NT2/D1 (cell line): ENCODE data around the gene ZNF710.

Experiments used
- SUZ12 ChIP-seq: IDR thresholded peaks from 2 replicates; pipeline ENCODE4 v1.6.1; 2011; ENCODE audit not compliant: insufficient read length, insufficient read depth; ENCODE audit errors: extremely low read depth
- YY1 ChIP-seq: IDR thresholded peaks from 2 replicates; pipeline ENCODE4 v1.6.1; 2011; ENCODE audit not compliant: insufficient read length, insufficient read depth
- ZNF274 ChIP-seq: IDR thresholded peaks from 2 replicates; pipeline ENCODE4 v1.6.1; 2011; ENCODE audit warnings: mild to moderate bottlenecking, low read depth, low read length

DNA sequence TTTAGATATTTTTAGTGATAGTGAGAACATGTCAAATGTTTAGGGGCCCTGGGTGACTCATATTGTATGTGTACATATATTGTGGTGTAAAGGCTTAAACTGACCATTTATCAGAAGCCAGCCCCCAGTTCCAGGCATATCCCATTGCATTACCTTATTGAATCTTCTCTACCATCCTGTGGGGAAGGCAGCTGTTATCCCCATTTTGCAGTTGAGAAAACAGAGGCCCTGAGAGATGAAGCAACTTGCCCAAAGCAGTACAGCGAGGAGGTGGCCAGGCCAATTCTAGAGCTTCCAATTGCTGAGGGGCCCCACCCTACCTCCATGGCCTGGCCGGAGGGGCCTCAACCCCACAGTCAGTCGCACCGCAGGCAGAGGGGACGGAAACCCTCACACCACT is 47.9 kb downstream of the ZNF710 start:
- no peak for TF ChIP-seq SUZ12
- TF ChIP-seq ZNF274, result no peak
- no peak for TF ChIP-seq YY1
